H9 (cell line): ENCODE results near the gene FBXO42. TPM values are rescaled to one million over a fixed set of nuclear protein-coding genes. Genes with fewer than 3 reads are reported as not detected.

Experiments
- DNase-seq: peaks from one replicate; pipeline ENCODE4 v3.0.0-alpha.2; 2017
- H2AFZ ChIP-seq: one replicate; pipeline ENCODE4 v1.6.1; 2013; ENCODE audit warnings: mild to moderate bottlenecking, low read length, control low read depth, moderate library complexity
- H2AK5ac ChIP-seq: 2 replicates; pipeline ENCODE4 v1.6.1; 2013; ENCODE audit warnings: low read length, control low read depth, mixed read lengths; ENCODE audit not compliant: insufficient read length
- H2BK120ac ChIP-seq: one replicate; pipeline ENCODE4 v1.6.1; 2013; ENCODE audit warnings: low read depth, mild to moderate bottlenecking, low read length, control low read depth, inconsistent platforms; ENCODE audit not compliant: poor library complexity, severe bottlenecking
- H2BK12ac ChIP-seq: 2 replicates; pipeline ENCODE4 v1.6.1; 2013; ENCODE audit warnings: low read length, control low read depth, mixed read lengths, low read depth; ENCODE audit not compliant: insufficient read length
- H2BK15ac ChIP-seq: 2 replicates; pipeline ENCODE4 v1.6.1; 2013; ENCODE audit warnings: low read depth, low read length, control low read depth
- H2BK20ac ChIP-seq: one replicate; pipeline ENCODE4 v1.6.1; 2013; ENCODE audit warnings: low read depth, mild to moderate bottlenecking, low read length, control low read depth, inconsistent platforms; ENCODE audit not compliant: poor library complexity, severe bottlenecking
- H2BK5ac ChIP-seq: 2 replicates; pipeline ENCODE4 v1.6.1; 2013; ENCODE audit warnings: low read length, control low read depth, mixed read lengths; ENCODE audit not compliant: insufficient read length
- H3K14ac ChIP-seq: 2 replicates; pipeline ENCODE4 v1.6.1; 2013; ENCODE audit warnings: low read length, control low read depth; ENCODE audit not compliant: insufficient read depth
- H3K18ac ChIP-seq: 2 replicates; pipeline ENCODE4 v1.6.1; 2013; ENCODE audit warnings: low read depth, mild to moderate bottlenecking, mixed read lengths, low read length, control low read depth; ENCODE audit not compliant: insufficient read length
- H3K23ac ChIP-seq: 2 replicates; pipeline ENCODE4 v1.6.1; 2013; ENCODE audit warnings: low read length, control low read depth, mixed read lengths, low read depth; ENCODE audit not compliant: insufficient read length
- H3K23me2 ChIP-seq: 2 replicates; pipeline ENCODE4 v1.6.1; 2013; ENCODE audit warnings: low read depth, mild to moderate bottlenecking, mixed read lengths, low read length, control low read depth; ENCODE audit not compliant: insufficient read length, poor library complexity, severe bottlenecking
- H3K27ac ChIP-seq: 2 replicates; pipeline ENCODE4 v1.5.1; 2013; ENCODE audit warnings: low read length, control low read depth, mixed read lengths, low read depth; ENCODE audit not compliant: insufficient read length
- H3K27me3 ChIP-seq: 2 replicates; pipeline ENCODE4 v1.6.1; 2013; ENCODE audit warnings: low read length, control low read depth, inconsistent platforms; ENCODE audit not compliant: insufficient read depth
- H3K4ac ChIP-seq: 2 replicates; pipeline ENCODE4 v1.6.1; 2013; ENCODE audit warnings: low read depth, mild to moderate bottlenecking, control low read depth, inconsistent platforms, low read length, moderate library complexity
- H3K4me1 ChIP-seq: 2 replicates; pipeline ENCODE4 v1.6.1; 2013; ENCODE audit warnings: low read length, control low read depth, inconsistent platforms; ENCODE audit not compliant: insufficient read depth
- H3K4me2 ChIP-seq: 2 replicates; pipeline ENCODE4 v1.6.1; 2013; ENCODE audit warnings: low read length, control low read depth, mixed read lengths; ENCODE audit not compliant: insufficient read length, insufficient read depth
- H3K56ac ChIP-seq: 2 replicates; pipeline ENCODE4 v1.6.1; 2013; ENCODE audit warnings: low read depth, mild to moderate bottlenecking, mixed read lengths, low read length, control low read depth; ENCODE audit not compliant: insufficient read length
- H3K79me1 ChIP-seq: 2 replicates; pipeline ENCODE4 v1.6.1; 2013; ENCODE audit warnings: low read depth, mild to moderate bottlenecking, moderate library complexity, low read length, control low read depth, inconsistent platforms; ENCODE audit not compliant: insufficient read depth, poor library complexity, severe bottlenecking
- H3K79me2 ChIP-seq: 2 replicates; pipeline ENCODE4 v1.6.1; 2013; ENCODE audit warnings: low read length, control low read depth, inconsistent platforms; ENCODE audit not compliant: insufficient read depth
- H3K9ac ChIP-seq: 2 replicates; pipeline ENCODE4 v1.6.1; 2013; ENCODE audit warnings: low read length, control low read depth, mixed read lengths; ENCODE audit not compliant: insufficient read length; ENCODE audit errors: extremely low read depth
- H3K9me3 ChIP-seq: one replicate; pipeline ENCODE4 v1.6.1; 2013; ENCODE audit warnings: low read depth, low read length, inconsistent platforms; ENCODE audit not compliant: control insufficient read depth
- H3T11ph ChIP-seq: one replicate; pipeline ENCODE4 v1.6.1; 2013; ENCODE audit warnings: mild to moderate bottlenecking, low read length, control low read depth, inconsistent platforms
- H4K20me1 ChIP-seq: one replicate; pipeline ENCODE4 v1.6.1; 2013; ENCODE audit not compliant: control insufficient read depth, insufficient read length, insufficient read depth
- H4K5ac ChIP-seq: 2 replicates; pipeline ENCODE4 v1.6.1; 2013; ENCODE audit warnings: low read depth, mild to moderate bottlenecking, mixed read lengths, low read length, control low read depth; ENCODE audit not compliant: insufficient read length
- H4K8ac ChIP-seq: replicated peaks from 2 replicates; pipeline ENCODE4 v1.6.1; 2013; ENCODE audit warnings: low read length, control low read depth, mixed read lengths, low read depth; ENCODE audit not compliant: insufficient read length
- H4K91ac ChIP-seq: 2 replicates; pipeline ENCODE4 v1.6.1; 2013; ENCODE audit warnings: low read depth, mild to moderate bottlenecking, moderate library complexity, mixed read lengths, low read length, control low read depth; ENCODE audit not compliant: insufficient read length
- H3K27ac Mint-ChIP-seq, 3 experiments: 2 replicates in 2 of 3; 3 replicates in 1 of 3; pipeline ENCODE4 v1.8.0; 2020 to 2021; ENCODE audit warnings: mixed read lengths in 3 of 3, mild to moderate bottlenecking in 1 of 3, moderate library complexity in 1 of 3
- H3K27me3 Mint-ChIP-seq: 2 replicates; pipeline ENCODE4 v1.8.0; 2021; ENCODE audit warnings: low read depth, mild to moderate bottlenecking, moderate library complexity, mixed read lengths
- H3K36me3 Mint-ChIP-seq, 3 experiments: 2 replicates in 2 of 3; 3 replicates in 1 of 3; pipeline ENCODE4 v1.8.0; 2020 to 2021; ENCODE audit warnings: low read depth in 3 of 3, mixed read lengths in 3 of 3; ENCODE audit not compliant: insufficient read depth in 1 of 3
- H3K4me1 Mint-ChIP-seq, 2 experiments: 2 replicates each; pipeline ENCODE4 v1.8.0; 2020; ENCODE audit warnings: mixed read lengths in 2 of 2
- H3K4me3 Mint-ChIP-seq, 2 experiments: 2 replicates in 1 of 2; 3 replicates in 1 of 2; pipeline ENCODE4 v1.8.0; 2020 to 2021; ENCODE audit warnings: mild to moderate bottlenecking in 2 of 2, mixed read lengths in 2 of 2, moderate library complexity in 1 of 2
- H3K9me3 Mint-ChIP-seq, 2 experiments: 2 replicates in 1 of 2; 3 replicates in 1 of 2; pipeline ENCODE4 v1.8.0; 2020; ENCODE audit warnings: mild to moderate bottlenecking in 2 of 2, mixed read lengths in 2 of 2, moderate library complexity in 1 of 2
- CTCF ChIP-seq: fragments of 200-600 bp; sonication (generic); conservative IDR thresholded peaks from 3 replicates; pipeline ENCODE4 v1.8.0; 2021; ENCODE audit warnings: antibody characterized with exemption, mild to moderate bottlenecking
- WGBS: extraction: QIAGEN DNeasy Blood & Tissue Kit; methylation state at CpG from one replicate; pipeline ENCODE4 v1.1.7; 2013; ENCODE audit warnings: missing lambda C conversion rate, low lambda C conversion rate, mixed read lengths; ENCODE audit not compliant: insufficient read length; ENCODE audit errors: extremely low coverage; 5-methylcytosine and 5-hydroxymethylcytosine counted together
- total RNA-seq: library from RNA; stranded (reverse); gene quantifications from 2 replicates; pipeline ENCODE4 v1.2.1, GENCODE V29; 2021

FBXO42 gene
- total RNA-seq, 1 experiment from 2014 or later, result 17.4 TPM

GRCh38 chr1:16218674-16219071 lies 133.6 kb downstream of the FBXO42 start:
- H2BK20ac ChIP-seq, result no peak overlapping the region
- no peak overlapping the region for H2BK5ac ChIP-seq
- TF ChIP-seq CTCF, result no peak
- no peaks in the 10 kb centered on the region for H3K9me3 ChIP-seq
- no peak overlapping the region for H3K27ac ChIP-seq
- H3K56ac ChIP-seq, result no peak overlapping the region
- no peak for DNase-seq
- H2BK12ac ChIP-seq, result no peak overlapping the region
- H3K27me3 Mint-ChIP-seq, result peaks cover 47% of the 10 kb centered on the region
- no peak overlapping the region for H3K18ac ChIP-seq
- H3K27me3 ChIP-seq, result no peaks in the 10 kb centered on the region; the same call in 1 of the 2 replicates
- H4K20me1 ChIP-seq, result no peaks in the 10 kb centered on the region
- peaks cover 13% of the 10 kb centered on the region for H3K23me2 ChIP-seq
- H4K8ac ChIP-seq, result no peak overlapping the region
- H4K91ac ChIP-seq, result no peak overlapping the region
- H3K4ac ChIP-seq, result no peak overlapping the region
- H3K4me3 Mint-ChIP-seq, result peak overlapping the region in 1 of 2 experiments; percentile 56; a peak in 2 of 5 replicates
- H4K5ac ChIP-seq, result no peak overlapping the region
- no peak overlapping the region for H2AFZ ChIP-seq
- H3K4me1 Mint-ChIP-seq, result peaks cover 12 to 15% of the 10 kb centered on the region in 2 experiments
- no peak overlapping the region for H2AK5ac ChIP-seq
- no peak overlapping the region for H3K14ac ChIP-seq
- no peak overlapping the region for H3K4me2 ChIP-seq
- H3K4me1 ChIP-seq, result peaks cover 2% of the 10 kb centered on the region; the same call in 1 of the 2 replicates
- H3T11ph ChIP-seq, result no peak overlapping the region
- H2BK15ac ChIP-seq, result no peak overlapping the region
- H3K9me3 Mint-ChIP-seq, result no peaks in the 10 kb centered on the region
- no peak overlapping the region for H2BK120ac ChIP-seq
- H3K27ac Mint-ChIP-seq, result no peak overlapping the region
- no peak overlapping the region for H3K9ac ChIP-seq
- no peak overlapping the region for H3K23ac ChIP-seq
- H3K36me3 Mint-ChIP-seq, result no peaks in the 10 kb centered on the region
- no peaks in the 10 kb centered on the region for H3K79me1 ChIP-seq
- WGBS, result no CpG with 5 or more reads among the region's 6 CpGs
- no peaks in the 10 kb centered on the region for H3K79me2 ChIP-seq
